Activated CD4-positive, alpha-beta T cell treated with anti-CD3 and anti-CD28 coated beads for 36 hours (primary cell): ENCODE results near the gene HOXD12. TPM values are rescaled to one million over a fixed set of nuclear protein-coding genes. Genes with fewer than 3 reads are reported as not detected.

Experiments
- microRNA-seq: library from miRNA; unstranded; fragments of <30 nt; microRNA quantifications from one replicate; pipeline ENCODE4 v1.2.0, GENCODE V29; 2021; ENCODE audit warnings: borderline replicate concordance
- total RNA-seq, 2 experiments: library from RNA; stranded (reverse); gene quantifications; one replicate each; pipeline ENCODE4 v1.2.3, GENCODE V29; 2021

HOXD12 gene
- total RNA-seq, 2 experiments from 2014 or later: not detected

Small RNA genes lying within 50 kb of the gene (microRNA-seq; reads per million reads assigned to microRNA genes)
- gene MIR10B: 2.1 reads per million

Other genes with a start within 250 kb of the HOXD12 start
- gene LNPK, start 97.5 kb upstream of the HOXD12 start, total RNA-seq: 10 to 100 TPM; 27.3 to 36.0 TPM
- not detected for gene EVX2, start 15.8 kb upstream of the HOXD12 start, total RNA-seq
- gene HOXD13, start 7.1 kb upstream of the HOXD12 start, total RNA-seq: not detected
- gene HOXD11, start 7.5 kb downstream of the HOXD12 start, total RNA-seq: not detected
- not detected for gene HOXD10, start 17.0 kb downstream of the HOXD12 start, total RNA-seq
- gene HOXD9, start 22.9 kb downstream of the HOXD12 start, total RNA-seq: not detected
- gene HOXD8, start 29.9 kb downstream of the HOXD12 start, total RNA-seq: not detected
- gene HOXD4, start 51.8 kb downstream of the HOXD12 start, total RNA-seq: not detected
- not detected for gene HOXD3, start 57.5 kb downstream of the HOXD12 start, total RNA-seq
- not detected for gene HOXD1, start 88.9 kb downstream of the HOXD12 start, total RNA-seq
- 10 to 100 TPM; 22.6 to 28.6 TPM for gene MTX2, start 169.6 kb downstream of the HOXD12 start, total RNA-seq